PC-9 (cell line): ENCODE results near the gene CEACAM6.

Experiments used
- CTCF ChIP-seq: fragments of 200-600 bp; sonication (generic); conservative IDR thresholded peaks from 2 replicates; pipeline ENCODE4 v1.6.1; 2017; ENCODE audit warnings: mixed run types, antibody characterized with exemption, mild to moderate bottlenecking, moderate library complexity
- EZH2 ChIP-seq: fragments of 200-600 bp; sonication (generic); IDR thresholded peaks from 2 replicates; pipeline ENCODE4 v1.8.0; 2017; ENCODE audit warnings: antibody characterized with exemption, low read depth

- TF ChIP-seq EZH2 (no peak), CTCF (no peak)
Measured at GRCh38 chr19:41776700-41777099, 21.4 kb downstream of the CEACAM6 start.
